Measurements from ENCODE around the gene CHKA.

Gene CHKA

GRCh38 chr11:68043349-68044144 lies 77.6 kb downstream of the CHKA start:
- FAIRE-seq: no peak

GRCh38 chr11:68043029-68043348 lies 78.2 kb downstream of the CHKA start:
- FAIRE-seq: no peak

GRCh38 chr11:68042219-68043028 lies 78.8 kb downstream of the CHKA start:
- FAIRE-seq: no peak

GRCh38 chr11:68041617-68042218 lies 79.5 kb downstream of the CHKA start:
- no peak for FAIRE-seq

- no peak for FAIRE-seq
Measured at GRCh38 chr11:68040957-68041591, 80.1 kb downstream of the CHKA start.

- FAIRE-seq: no peak
Measured at GRCh38 chr11:68040101-68040956, 80.9 kb downstream of the CHKA start.

GRCh38 chr11:68039526-68040086 lies 81.6 kb downstream of the CHKA start:
- no peak for FAIRE-seq

GRCh38 chr11:68038718-68039525 lies 82.3 kb downstream of the CHKA start, which contains the start of gene TCIRG1:
TSS of gene TCIRG1 (plus strand) at chr11:68039025. CDS start at chr11:68041272, 2,247 bp downstream.
- no peak for FAIRE-seq

GRCh38 chr11:68038226-68038717 lies 82.9 kb downstream of the CHKA start:
- no peak for FAIRE-seq

- no peak for FAIRE-seq
Measured at GRCh38 chr11:68037411-68038225, 83.6 kb downstream of the CHKA start.

- FAIRE-seq: no peak
Measured at GRCh38 chr11:68036717-68037239, 84.4 kb downstream of the CHKA start.

GRCh38 chr11:68036141-68036716 lies 85.0 kb downstream of the CHKA start:
- FAIRE-seq: no peak

GRCh38 chr11:68035266-68035876 lies 85.8 kb downstream of the CHKA start:
- FAIRE-seq: no peak

GRCh38 chr11:68033708-68034045 lies 87.5 kb downstream of the CHKA start:
- no peak for FAIRE-seq

- no peak for FAIRE-seq
Measured at GRCh38 chr11:68032997-68033707, 88.0 kb downstream of the CHKA start.

- no peak for FAIRE-seq
Measured at GRCh38 chr11:68032003-68032402, 89.2 kb downstream of the CHKA start.

- FAIRE-seq: no peak
Measured at GRCh38 chr11:68031144-68031464, 90.1 kb downstream of the CHKA start.
